HG02588 (cell line): ENCODE data around the gene MROH2B.

ENCODE experiments used
- ATAC-seq: cut with Tn5 transposase; IDR thresholded peaks from one replicate; pipeline ENCODE4 v1.9.1; 2021; ENCODE audit warnings: mild to moderate bottlenecking, moderate library complexity; ENCODE audit not compliant: unreplicated experiment

MROH2B gene

DNA sequence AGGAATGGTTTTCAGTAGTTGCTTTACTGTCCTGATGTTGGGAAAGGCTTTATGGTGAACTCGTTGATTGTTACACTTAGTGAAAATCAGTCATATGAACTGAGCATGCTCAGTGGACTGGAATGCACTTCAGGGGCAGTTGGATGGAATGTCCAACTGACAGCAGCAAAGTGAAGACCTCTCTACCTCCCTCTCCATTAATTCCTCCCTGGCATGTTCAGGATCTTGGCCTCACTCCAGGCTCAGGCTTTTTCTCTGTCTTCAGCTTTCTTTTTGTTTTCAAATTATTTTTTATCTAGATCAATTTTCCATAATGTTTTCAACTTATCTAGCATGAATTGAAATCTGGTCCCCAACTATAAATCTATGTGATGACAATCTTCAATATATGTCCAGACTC lies at the start of gene MROH2B:
TSS of gene MROH2B (minus strand) at position 101 of the 400 bp plus-strand sequence. CDS start 490 bp downstream, outside the sequence.
- no peak for ATAC-seq

DNA sequence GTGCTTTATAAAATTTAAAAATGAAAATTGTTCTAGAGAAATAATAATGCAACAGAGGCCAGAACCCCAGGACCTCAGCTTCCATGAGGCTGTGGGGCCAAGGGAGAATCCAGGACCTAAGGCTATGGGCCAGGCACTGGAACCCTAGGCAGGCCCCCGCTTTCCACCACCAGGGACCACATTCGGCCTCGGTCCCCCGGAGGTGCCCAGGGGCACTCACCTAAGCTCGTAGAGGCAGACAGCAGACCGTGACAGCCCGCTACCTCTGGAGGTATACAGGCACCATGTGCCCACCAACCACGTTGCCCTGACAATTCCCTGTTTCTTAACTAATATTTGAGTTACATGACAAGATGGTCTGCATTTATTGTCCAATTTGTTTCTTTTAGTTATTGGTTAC lies 49.5 kb upstream of the MROH2B start:
- no peak for ATAC-seq

DNA sequence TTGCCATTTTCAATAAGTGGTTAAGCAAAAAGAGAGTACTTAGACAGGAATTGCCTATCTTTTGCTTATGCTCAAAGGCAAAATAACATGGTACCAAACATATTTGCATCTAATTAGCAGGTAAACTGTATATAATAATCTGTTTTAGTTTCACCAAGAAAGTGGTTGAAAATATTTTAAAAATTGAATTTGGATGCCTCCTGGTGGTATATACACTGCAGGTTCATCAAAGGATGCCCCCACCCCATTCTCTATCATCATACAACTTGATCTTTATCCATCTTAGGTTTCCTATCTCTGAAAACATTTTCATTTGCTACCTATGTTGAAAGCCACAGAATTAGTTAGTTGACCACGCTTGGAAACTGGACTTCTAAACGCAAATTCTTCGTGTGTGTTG lies 47.0 kb upstream of the MROH2B start:
- no peak for ATAC-seq

DNA sequence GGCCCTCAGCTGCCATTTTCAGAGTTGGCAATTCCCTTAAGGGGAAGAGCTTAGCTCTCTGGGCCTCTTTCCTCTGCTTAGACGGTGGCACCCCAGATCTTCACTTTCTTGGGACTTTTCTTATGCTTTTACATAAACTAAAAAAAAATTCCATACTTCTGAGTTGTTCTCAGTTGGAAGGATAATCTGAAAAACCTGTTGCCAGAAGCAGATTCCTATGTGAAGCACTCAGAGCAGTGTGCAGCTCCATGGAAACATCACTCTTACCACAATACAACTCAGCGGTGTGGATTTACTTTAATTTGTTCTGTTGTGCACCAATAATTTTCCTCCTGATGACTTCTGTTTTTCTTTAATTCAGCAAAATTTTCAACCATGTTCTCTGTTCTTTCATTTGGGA lies 44.1 kb upstream of the MROH2B start:
- no peak for ATAC-seq

DNA sequence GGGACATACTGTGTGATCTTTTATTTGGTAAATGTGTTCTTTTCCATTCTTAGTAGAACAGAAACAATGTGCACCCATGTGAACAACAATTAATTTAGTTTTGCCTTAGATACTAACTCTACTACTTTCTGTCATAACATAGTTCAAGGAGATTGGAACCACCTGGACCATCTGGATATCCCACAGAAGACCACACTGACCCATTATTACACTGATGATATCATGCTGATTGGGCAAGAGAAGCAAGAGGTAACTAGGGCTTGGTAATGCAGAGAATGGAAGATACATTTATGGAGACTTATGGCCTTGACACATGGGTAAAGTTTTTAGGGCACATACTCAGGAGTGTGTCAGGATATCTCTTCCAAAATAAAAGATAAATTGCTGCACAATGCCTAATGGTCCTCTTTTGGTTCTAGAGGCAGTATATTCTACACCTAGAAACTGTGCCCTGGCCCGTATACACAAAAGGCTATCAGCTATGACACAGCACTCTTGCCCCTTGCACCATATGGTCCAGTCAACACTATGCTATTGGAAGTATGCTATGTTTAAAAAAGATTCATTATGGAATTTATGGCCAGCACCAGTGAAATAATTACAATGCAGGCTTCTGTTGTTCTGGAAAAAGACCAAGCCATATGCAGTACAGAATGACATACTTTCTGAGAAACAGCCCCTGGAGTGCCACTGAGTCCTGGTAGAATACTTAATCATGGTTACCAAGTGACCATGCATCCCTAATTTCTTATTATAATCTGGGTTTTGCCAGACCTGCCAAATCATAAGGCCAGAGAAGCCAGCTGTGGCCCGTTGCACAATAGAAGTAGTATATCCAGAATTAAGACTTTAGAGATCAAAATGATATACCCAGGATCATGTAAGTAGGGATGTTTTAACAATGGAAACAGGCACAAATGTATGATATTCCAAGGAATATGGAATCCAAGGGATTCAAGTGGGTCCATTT lies 41.6 kb upstream of the MROH2B start:
- ATAC-seq = no peak

DNA sequence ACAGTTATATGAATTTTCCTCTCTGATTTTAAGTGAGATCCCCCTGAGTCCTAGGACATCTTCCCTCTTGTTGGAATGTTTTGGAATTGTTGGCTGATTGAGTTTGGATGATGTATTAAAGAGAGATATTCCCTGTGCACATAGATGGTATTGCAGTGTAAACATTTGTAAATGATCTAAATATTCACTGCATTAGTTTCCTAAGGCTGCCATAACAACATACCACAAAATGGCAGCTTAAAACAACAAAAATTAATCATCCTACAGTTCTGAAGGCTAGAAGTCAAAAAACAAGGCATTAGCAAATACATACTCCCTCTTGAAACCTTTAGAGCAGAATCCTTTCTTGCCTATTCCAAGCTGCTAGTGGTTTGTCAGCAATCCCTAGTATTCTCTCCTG lies 38.0 kb upstream of the MROH2B start:
- no peak for ATAC-seq

DNA sequence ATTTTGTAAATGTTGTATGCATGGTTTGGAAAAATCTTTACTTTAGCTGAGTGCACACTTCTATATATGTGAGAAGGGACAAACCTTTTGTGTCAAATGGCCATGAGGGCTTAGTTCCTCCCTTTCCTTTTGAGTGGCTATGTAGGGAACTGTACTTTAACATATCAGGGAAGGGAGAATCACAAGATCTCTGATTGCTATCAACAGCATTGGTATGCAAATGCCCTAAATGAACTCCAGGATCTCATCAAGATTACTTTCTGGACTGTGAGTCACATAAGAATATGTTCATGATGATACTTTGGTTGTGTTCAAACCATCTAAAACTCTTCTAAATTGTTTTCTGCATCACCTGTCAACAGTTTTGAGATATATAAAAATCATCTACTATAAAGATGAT lies 31.2 kb upstream of the MROH2B start:
- ATAC-seq = no peak

DNA sequence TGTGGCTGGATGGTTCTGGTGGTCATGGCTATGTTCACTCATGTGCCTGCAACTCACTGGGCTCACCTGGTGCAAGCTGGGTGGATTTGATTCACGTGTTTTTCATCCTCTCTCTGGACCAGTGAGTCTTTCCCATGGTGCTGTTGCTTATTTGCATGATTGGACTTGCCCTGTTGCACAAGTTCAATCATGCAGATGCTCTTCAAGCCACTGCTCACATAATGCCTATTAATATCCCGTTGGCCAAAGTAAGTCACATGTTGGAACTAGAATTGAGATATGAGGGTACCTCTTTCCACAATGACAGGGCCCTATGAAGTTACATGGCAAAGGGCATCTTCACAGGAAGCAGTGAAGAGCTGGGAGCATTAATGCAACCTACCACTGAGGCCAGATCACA lies 26.5 kb upstream of the MROH2B start:
- ATAC-seq = no peak

DNA sequence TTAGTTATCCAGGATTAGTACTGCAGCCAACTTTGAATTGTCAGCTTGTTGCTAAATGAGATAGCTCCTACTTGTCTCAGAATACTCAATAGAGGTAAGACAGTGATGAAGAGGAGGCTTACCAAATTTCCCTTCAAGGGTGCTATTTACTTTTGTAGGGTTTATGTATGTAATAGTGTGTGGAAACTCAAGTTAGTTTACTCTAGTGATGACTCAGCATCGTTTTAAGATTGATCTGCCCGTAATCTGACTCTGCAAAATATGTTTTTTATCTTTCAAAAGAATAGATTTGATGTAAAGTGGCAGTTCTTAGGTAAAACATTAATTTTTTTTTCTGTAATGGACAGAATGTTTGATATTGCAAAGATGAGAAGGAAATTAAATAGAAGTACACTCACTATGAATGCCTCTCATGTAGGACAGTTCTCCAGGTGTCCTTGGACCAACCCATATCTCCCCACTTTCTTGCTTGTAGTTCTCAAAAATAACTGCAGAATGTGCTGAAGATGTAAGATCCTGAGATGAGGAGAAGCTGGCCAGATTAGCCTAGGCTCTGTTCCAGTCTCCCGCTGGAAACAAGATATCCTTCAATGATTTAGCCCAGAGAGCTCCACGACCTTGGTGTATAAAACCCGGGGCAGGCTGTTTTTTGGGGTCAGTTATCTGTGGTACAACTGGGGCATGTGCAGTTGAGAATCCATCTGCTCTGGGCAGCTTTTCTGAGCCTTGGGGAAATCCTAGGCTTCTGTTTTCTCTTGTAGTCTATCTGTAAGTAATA lies 24.4 kb upstream of the MROH2B start:
- ATAC-seq = no peak

DNA sequence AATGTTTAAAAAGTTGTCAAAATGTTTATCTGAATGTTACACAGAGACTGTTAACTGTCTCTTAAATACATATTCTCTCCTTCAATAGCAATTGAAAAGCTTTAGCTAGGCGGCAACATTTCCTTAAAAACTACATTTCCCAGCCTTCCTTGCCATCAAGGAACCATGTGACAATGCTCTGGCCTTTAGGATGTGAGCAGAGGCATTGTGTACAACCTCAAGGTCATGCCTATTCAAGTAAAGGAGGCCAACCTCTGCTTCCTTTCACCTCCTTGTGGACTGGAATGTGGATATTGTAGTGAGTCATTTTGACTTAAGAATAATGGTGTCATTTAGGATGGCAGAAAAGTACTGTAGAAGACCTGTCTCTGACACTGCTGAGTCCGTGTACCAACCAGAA lies 23.7 kb upstream of the MROH2B start:
- ATAC-seq = no peak

DNA sequence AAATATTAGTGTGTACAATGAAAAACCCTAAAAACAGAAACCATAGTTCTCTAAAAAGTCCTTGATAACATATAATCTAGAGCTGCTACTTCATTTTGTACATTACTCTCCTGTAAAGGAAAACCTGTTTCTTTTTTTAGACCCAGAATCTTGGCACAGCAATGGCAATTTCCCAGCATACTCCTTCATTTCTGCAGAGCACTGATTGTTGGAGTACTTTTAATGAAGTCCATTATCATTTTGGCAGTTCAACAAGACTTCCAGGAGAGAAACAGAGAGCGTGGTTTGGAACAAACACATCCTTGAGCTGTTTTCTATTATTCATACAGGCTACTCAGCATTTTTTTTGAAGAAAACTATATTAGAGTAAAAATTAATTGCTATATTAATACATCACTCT lies 22.7 kb upstream of the MROH2B start:
- no peak for ATAC-seq

DNA sequence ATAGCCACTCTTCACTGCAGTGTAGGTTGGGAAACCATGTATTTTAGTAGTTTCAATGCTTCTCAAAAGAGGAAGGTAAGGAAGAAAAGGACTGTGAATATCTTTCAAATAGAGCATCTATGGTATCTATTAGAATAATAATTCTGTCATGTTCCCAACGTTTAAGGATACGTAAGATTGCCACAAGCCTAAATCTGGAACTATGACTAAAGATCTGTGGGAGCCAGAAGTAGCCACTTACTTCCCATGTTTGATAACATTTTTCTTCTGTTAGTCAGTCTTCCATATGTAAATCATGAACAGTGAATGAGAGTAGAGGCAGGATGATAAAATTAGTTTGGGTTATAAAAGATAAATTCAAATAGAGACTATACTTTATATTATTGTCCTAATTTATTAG lies 16.3 kb upstream of the MROH2B start:
- ATAC-seq = no peak

DNA sequence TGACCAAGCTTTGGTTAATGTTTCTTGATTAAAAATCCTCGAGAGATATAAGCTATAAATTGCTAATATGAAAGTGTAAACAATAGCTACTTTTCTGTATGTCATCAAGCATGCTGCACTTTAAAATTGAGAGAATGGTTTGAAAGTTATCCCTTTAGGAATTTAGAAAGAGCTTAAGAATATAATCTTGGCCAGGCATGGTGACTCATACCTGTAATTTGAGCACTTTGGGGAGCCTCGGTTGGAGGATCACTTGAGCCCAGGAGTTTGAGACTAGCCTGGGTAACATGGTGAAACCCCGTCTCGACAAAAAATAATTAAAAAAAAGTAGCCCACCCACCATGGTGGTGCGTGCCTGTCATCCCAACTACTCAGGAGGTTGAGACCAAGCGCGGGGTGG lies 12.2 kb upstream of the MROH2B start:
- ATAC-seq = no peak

DNA sequence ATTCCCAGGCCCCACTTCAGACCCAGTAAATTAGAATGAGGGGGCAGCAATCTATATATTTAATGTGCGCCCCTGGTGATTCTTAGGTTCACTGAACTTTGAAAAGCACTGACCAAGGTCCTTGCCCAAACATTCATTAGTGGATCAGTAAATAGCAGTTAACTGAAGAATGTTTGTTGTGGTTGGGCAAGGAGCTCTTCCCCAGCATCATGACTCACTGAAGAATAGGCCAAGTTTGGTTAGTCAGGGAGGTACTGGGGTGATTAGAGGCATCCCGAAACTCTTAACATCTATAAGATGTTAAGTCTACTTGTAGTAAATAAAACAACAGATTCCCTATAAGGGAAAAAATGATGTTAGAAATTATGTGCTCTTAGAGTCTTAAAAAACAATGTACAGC lies 833 bp upstream of the MROH2B start:
- ATAC-seq = no peak

DNA sequence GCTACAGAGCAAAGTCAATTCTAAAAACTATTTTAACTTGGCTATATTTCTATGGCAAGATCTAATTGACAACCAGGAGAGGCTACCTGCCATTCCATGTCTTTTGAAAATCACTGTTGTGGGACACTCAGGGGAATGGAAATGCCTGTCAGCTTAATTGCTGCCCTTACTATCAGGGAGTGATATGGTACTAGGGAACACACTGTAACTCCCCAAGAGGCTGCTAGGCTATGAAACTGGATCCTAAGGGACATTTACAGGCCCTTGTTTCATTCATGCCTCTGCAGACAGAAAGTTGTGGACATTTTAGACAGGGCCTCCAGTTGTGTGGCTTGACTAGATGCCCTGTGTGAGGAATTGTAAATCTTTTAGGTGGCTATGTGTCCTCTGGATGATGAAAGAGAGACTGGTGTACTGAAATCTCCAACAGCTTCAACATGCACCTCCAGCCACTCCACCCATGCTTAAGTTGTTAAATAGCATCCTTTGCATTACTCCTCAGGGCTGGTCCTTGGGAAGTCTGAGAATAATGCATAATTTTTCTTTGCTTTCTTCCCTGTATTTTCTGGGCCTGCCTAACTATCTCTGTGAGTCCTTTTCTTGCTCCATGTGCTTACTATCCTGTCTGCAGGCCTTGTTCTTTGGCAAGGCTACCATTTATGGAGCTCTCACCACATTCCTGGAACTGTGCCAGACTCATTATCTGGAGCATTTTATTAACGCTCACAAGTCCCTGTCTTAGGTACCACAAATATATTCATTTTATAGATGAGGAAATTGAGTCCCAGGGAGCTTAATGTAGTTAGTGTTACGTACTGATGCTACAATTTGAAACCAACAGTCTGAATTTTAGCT lies 3.2 kb downstream of the MROH2B start:
- ATAC-seq = no peak

DNA sequence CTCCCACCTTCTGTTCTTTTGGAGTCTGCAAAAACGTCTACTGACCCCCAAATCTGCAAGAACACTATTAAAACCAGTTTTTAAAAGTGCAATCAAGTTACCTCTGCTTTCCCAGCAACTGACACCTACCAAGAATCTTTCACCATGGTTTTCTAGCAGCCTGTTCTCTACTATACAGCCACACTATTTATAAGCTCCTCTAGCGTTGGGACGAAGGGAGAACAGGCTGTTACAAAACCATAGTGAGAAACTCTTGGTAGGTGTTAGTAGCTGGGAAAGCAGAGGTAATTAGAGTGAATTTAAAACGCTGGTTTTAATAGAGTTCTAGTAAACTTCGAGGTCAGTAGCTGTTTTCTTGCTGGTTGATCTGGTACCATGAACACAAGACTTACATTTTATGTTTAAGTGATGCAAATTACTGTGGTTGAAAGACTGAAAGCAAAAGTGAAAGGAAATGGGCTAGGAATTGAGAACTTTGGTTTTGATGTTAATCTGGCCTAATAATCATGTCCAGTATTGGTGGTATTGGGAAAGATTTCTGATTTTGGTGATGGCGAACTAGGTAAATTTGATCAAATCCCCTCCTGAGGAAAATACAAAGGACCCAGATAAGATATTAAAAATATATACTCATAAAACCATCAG lies 5.3 kb downstream of the MROH2B start:
- no peak for ATAC-seq

DNA sequence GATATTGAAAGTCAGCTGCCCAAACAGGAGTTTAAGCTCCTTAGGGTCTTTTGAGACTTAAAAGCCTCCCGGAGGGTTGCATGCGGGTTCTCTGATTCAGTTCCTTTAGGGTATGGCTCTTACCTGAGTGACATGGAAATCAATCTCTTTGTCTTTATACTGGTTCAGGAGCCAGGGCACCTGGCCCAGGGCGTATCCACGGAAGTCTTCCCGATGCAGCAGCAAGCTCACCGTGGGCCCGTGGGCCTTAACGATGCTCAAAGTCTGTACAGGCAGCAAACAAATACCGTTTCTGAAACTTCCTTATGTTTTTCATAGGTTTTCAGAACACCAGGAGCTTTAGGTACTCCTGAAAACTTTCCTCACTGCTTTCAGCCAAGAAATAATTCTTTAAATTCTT lies 13.2 kb downstream of the MROH2B start:
- ATAC-seq = no peak

DNA sequence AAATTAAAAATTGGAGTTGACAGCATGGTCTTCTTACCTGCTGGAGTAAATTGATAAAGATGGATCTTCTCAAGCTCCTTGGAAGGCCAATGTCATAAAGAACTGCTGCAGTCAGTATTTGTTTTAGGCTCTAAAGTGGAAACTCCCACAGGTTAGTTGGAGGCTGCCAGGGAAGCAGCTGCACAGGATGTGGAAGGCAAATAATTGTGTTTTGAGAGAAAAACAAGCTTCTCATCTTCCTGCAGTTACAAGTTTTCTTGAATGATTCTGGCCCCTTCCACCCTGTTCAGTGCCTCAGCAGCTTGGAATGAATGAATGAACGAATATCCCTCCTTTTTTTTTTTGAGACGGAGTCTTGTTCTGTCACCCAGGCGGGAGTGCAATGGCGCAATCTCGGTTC lies 13.9 kb downstream of the MROH2B start:
- no peak for ATAC-seq

DNA sequence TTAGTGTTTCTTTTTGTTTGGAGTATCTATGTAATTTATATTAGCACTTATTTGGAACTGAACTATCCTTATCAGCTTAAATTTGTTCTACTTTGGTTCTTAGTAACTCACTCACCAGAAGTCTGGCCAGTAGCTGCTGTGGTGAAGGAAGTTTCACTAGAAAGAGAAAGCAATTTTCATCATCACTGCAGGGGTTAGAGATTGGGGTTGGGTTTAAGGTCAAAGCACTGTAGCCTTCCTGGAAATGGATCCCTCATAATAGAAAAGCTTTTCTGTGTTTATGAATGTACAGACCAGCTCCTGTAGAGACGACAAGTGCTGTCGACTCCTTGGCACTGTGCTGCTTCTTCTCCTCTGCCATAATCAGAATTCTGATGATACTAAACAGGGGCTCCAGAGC lies 22.2 kb downstream of the MROH2B start:
- ATAC-seq = no peak

DNA sequence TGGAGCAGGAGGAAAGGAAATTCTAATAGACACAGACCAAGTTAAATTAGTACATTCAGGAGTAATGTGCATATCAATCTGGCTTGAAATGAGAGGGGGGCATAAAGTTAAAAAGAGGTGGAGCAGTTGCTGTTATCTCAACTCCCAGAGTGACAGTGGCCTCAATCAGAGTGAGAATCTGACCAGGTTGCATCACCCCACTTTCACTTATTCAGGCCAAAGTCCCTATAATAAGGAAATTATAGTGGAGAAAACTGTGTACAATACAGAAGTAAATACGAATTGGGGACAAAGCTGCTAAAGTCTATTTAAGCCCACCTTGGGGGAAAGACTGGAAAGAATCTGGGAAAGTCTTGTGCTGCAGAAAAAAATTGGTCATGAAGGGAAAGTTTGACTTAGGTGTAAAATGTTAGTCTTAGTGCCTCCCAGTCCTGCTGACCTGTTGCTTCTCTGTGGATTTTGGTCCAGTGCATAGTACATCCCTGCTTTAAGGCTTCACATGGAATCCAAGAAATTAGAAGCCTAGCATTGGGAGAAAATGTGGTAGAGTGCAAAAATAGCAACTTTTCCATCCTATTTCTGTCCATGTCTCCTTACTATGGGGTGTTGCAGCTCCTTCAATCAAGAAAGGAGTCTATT lies 27.9 kb downstream of the MROH2B start:
- ATAC-seq = no peak
